ENCODE data around the gene FLVCR2.

Gene FLVCR2

GRCh38 chr14:75628816-75629215 lies 50.4 kb downstream of the FLVCR2 start:
- DNase-seq (ENCODE audit: low read depth in 2 of 2) = no peak

- DNase-seq (ENCODE audit: low read depth in 2 of 2) = no peak
Observed at GRCh38 chr14:75630695-75631452, 52.5 kb downstream of the FLVCR2 start.

- no peak for DNase-seq (ENCODE audit: low read depth in 2 of 2)
Observed at GRCh38 chr14:75631453-75631831, 53.0 kb downstream of the FLVCR2 start.

DNA sequence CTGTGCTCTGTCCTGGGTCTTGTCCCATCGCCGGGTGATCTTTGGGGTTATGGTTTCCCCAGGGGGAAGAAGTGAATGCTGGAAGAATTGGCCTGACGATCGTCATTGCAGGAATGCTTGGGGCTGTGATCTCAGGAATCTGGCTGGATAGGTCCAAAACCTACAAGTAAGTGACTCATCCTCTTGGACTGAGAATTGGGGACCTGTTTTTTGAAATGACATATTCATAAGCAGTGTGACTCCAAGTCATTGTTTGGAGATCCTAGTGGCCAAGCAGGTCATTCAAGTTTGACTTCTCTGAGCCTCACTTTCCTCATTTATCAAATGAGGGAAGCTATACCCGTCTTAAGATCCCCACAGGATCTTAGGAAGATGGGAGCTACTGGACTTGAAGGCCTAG lies 56.4 kb downstream of the FLVCR2 start:
- DNase-seq (ENCODE audit: low read depth in 2 of 2) = no peak

DNA sequence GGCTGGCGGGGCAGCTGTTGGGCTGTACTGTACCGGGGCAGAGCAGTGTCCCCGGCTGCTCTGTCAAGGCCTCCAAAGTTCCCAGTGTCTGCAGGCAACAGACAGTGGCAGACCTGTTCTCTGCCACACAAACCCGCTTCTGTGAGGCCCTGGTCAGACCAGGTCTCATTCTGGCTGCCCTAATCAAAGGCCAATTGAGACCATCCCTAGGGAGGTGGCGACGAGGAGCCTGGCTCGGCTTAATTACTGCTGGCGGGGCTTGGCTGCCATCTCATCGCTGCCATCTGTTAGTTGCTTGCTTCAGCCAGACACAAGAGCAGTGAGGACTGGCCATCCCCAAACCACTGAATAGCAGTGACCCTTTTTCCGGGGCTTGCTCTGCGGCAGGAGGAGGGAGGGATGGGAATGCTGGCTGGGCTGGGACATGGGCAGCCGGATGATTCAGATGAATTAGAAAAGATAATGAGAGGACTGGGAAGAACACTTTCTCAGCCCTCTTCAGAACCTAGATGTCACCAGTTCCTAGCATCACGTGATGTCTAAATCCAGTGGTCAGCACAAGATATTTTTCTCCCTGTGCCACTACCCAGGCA lies 57.8 kb downstream of the FLVCR2 start:
- no peak for DNase-seq (ENCODE audit: low read depth in 2 of 2)

DNA sequence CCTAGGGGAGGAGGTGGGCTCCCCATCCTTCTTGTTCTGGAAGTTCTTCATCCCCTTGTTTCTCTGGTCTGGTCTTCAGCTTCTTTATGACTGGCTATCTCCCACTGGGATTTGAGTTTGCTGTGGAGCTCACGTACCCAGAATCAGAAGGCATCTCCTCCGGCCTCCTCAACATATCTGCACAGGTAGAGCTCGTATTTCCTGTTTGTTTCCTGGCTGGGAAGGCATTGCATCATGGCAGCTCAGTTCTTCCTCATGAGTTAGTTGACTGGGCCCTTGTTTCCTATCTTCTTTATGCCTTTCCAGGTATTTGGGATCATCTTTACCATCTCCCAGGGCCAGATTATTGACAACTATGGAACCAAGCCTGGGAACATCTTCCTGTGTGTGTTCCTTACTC lies 62.5 kb downstream of the FLVCR2 start:
- DNase-seq (ENCODE audit: low read depth in 2 of 2) = no peak

DNA sequence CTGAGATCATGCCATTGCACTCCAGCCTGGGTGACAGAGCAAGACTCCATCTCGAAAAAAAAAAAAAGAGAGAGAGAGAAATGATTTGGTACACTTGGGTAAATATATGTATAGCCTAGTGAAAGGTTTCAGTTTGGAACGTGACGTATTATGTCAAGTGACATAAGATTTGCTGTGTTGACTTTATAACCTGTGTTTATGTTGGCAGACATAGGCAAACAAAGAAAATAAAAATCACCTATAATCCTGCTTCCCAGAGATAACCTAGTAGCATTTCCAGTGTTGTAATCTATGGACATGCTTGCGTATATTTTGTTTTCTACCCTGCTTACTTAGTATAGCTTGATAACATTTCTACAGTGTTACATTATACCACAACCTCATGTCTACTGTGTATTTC lies 65.6 kb downstream of the FLVCR2 start:
- no peak for DNase-seq (ENCODE audit: low read depth in 2 of 2)

GRCh38 chr14:75645056-75645455 lies 66.6 kb downstream of the FLVCR2 start:
- DNase-seq (ENCODE audit: low read depth in 2 of 2) = no peak

DNA sequence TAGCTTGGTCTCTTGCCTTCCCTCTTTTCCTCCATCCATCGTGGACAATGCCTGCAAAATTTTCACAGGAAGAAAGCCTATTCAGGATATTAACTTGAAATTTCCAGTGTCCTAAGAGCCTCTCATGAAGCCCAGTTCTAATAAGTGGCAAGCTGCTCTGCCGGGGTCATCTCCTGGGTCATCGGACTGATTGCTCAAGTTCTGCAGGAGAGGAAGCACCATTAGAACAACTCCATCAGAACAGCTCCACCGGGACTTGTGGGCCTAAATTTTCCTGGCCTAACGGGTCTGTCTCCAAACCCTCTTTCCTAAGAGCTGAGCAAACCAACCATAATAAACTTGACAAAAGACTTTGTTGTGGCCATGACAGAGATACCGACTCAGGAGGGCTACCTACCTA lies 68.3 kb downstream of the FLVCR2 start:
- DNase-seq (ENCODE audit: low read depth in 2 of 2) = no peak

- no peak for DNase-seq (ENCODE audit: low read depth in 2 of 2)
Observed at GRCh38 chr14:75647640-75648039, 69.2 kb downstream of the FLVCR2 start.

DNA sequence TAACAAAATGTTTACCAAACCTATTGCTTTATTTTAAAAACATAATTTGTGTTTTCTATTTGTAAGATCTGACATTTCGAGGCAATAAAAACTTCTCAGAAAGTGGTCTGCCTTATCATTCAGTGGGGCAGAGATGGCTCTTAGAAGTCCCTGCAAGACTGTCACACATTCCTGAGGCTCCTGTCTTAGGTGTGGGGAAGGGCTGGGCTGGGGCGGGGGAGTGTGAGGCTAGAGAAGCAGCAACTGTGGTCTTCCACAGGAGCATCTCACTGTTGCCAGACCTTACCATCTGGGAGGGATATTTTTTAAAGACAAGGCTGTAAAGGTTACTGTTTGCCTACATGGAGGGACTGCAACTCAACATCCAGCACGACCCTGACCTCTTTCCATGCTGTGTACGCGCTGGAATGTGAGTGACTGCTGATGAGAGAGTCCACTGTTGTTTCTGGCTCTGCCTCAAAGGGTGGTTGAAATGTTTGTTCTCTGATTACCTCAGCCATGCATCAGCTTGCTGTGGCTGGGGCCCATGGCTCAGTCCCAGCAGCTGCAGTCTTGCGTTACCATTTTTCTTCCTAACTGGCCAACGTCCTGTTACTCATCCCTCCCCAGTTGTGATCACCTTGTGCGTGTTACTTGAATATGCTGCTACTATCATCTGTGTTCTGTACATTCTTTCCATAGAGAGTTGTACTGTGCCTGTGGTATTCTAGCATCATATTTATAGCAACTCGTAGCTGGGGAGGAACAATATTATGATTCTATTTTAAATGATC lies 69.8 kb downstream of the FLVCR2 start:
- no peak for DNase-seq (ENCODE audit: low read depth in 2 of 2)

DNA sequence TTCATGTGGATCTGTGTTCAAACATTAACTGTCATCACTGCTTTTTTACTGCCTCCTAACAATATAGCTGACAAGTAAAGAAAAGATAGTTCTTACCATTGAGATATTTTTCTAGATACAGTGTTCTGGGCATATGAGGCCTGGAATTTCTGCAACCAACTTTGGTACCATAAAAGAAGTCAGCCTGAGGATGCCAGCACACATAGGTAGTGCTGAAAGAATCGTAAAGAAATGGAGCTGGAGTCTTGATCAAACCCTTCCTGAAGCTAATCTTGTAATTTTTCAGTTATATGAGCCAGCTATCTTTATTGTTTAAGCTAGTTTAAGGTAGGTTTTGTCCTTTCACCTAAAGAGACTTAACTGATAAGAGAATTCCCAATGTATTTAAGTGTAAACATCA lies 70.9 kb downstream of the FLVCR2 start:
- no peak for DNase-seq (ENCODE audit: low read depth in 2 of 2)

GRCh38 chr14:75649773-75650172 lies 71.4 kb downstream of the FLVCR2 start:
- no peak for DNase-seq (ENCODE audit: low read depth in 2 of 2)

DNA sequence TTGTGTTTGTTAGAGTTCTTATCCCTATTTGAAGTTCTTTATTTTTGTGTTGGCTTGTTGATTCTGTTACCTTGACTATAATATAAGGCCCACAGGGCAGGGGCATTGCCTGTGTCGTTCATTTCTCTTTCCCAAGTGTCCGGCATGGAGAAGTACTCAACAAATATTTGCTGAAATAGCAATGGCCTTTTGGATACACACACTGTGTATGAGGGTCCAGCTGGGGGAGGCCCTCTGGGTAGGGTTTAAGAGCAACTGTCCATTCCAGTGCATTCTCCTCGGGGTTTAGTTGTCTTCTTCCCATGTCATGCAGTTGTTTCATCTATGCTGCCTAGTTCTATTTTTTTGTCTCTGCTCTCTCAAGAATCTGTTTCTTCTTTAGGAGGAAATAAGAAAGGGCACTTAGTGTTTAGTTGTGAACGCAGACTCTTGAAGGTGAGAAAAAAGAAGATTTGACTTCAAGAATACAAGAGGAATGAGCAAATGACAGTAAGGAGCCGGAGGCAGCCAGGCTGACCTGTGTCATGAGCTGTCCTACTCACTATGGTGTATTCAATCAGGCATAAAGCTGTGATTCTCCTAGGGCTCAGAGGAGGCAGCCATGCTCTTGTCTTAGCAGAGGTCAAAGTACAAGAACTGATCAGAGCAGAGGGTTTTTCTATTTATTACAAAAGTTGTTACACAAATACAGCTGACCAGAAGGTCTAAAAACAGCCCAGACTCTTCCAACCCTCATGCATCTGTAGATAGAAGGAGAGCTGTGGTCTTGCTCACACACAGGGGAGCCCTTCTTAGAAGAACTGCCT lies 72.0 kb downstream of the FLVCR2 start:
- DNase-seq (ENCODE audit: low read depth in 2 of 2) = no peak

GRCh38 chr14:75653563-75653962 lies 75.1 kb downstream of the FLVCR2 start:
- DNase-seq (ENCODE audit: low read depth in 2 of 2) = no peak

- DNase-seq (ENCODE audit: low read depth in 2 of 2) = peak; percentile 74 to 83
Observed at GRCh38 chr14:75654127-75654732, 75.8 kb downstream of the FLVCR2 start.

GRCh38 chr14:75655235-75655634 lies 76.8 kb downstream of the FLVCR2 start:
- DNase-seq (ENCODE audit: low read depth in 2 of 2) = no peak

DNA sequence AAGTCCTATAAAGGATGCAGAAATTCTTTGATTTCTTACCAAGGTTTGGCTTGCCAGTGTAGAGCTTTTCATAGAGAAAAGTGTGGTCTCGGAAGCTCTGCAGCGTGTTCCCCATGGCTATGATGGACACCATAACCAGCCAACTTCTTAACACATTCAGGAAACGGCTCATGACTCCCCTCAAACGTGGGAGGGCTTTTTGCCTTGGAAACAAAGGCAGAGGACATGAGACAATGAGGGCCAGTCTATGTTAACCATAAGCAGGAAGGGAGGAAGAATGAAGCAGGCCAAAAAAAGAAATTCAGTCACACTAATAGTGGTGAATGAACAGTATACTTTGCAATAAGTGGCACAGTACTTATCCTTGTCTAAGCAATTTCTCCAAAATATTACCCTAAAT lies 78.9 kb downstream of the FLVCR2 start:
- DNase-seq (ENCODE audit: low read depth in 2 of 2) = no peak

DNA sequence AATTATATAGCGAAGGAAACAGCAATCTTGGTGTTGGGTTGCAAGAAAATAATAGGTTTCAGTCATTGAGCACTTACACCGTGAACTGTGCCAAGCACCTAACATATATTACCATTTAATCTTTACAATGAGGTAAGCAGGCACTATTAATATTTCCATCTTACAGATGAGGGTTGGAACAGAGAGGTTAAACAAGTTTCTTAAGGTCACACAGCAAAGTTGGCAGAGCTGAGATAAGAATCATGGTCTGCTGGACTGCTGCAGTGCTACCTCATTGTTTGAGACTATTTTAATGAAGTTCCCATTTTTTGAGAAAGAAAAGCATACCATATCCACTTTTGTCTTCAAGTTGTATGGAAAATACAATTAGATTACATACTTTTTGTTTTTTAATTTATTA lies 80.5 kb downstream of the FLVCR2 start:
- no peak for DNase-seq (ENCODE audit: low read depth in 2 of 2)

GRCh38 chr14:75660238-75660629 lies 81.8 kb downstream of the FLVCR2 start:
- no peak for DNase-seq (ENCODE audit: low read depth in 2 of 2)

- DNase-seq (ENCODE audit: low read depth in 2 of 2) = peak; percentile 91 to 94
Observed at GRCh38 chr14:75660630-75661498, 82.4 kb downstream of the FLVCR2 start, which contains the start of the genes ERG28 and TTLL5. TSS of gene ERG28 (minus strand) at chr14:75660876. CDS start at chr14:75657502, 3,374 bp downstream. TSS of gene TTLL5 (plus strand) at chr14:75661246. CDS start at chr14:75663150, 1,904 bp downstream.

Data from stimulated activated CD4-positive, alpha-beta T cell treated with anti-CD3 and anti-CD28 coated beads, Interleukin-1b, Interleukin-23, amount 100 ng/mL, for 4 hours (primary cell).